A549 (cell line): ENCODE results near the gene KCNJ10.

Experiments used
- CTCF ChIP-seq: fragments of >200 bp; sonication (Bioruptor Twin); formaldehyde crosslinking; IDR thresholded peaks from 3 replicates; pipeline ENCODE4 v1.5.1; 2016
- EP300 ChIP-seq, 2 experiments: fragments of >200 bp; sonication (Bioruptor Twin); formaldehyde crosslinking; IDR thresholded peaks; 2 replicates in 1 of 2; 3 replicates in 1 of 2; pipeline ENCODE4 v1.6.1; 2016 to 2017

- TF ChIP-seq CTCF (no peak), EP300 (IDR thresholded peaks at IDR 0.05) (no peak)
Measured at GRCh38 chr1:159952932-159953331, 117.0 kb downstream of the KCNJ10 start.
